ENCODE measurements around the gene RAB8A. TPM values are rescaled to one million over a fixed set of nuclear protein-coding genes. Genes with fewer than 3 reads are reported as not detected.

RAB8A gene
- total RNA-seq, 2 experiments from 2014 or later: 226 to 255 TPM

- CTCF ChIA-PET: interaction anchor here (1.2 kb wide), 1 partner anchor 22 kb away, joined by 4 read pairs; the partner anchor contains the start of gene HSH2D
- POLR2A ChIA-PET: no interaction called here
Measured at GRCh38 chr19:16121967-16122366, 10.3 kb downstream of the RAB8A start.

- ChIA-PET POLR2A (no interaction called here), CTCF (no interaction called here)
Measured at GRCh38 chr19:16124953-16125352, 13.3 kb downstream of the RAB8A start.

- ChIA-PET CTCF (interaction anchor here (1.2 kb wide), 1 partner anchor 56 kb away, joined by 3 read pairs; no protein-coding TSS in a partner anchor), POLR2A (no interaction called here)
Measured at GRCh38 chr19:16125737-16126495, 14.2 kb downstream of the RAB8A start.

GRCh38 chr19:16127080-16127479, 15.4 kb downstream of the RAB8A start:
- CTCF ChIA-PET: interaction anchor here (1.2 kb wide), 1 partner anchor 55 kb away, joined by 3 read pairs; no protein-coding TSS in a partner anchor
- POLR2A ChIA-PET: no interaction called here

GRCh38 chr19:16127776-16128371, 16.2 kb downstream of the RAB8A start:
- CTCF ChIA-PET: interaction anchor here (1.0 kb wide), 1 partner anchor 65 kb away, joined by 3 read pairs; no protein-coding TSS in a partner anchor
- POLR2A ChIA-PET: interaction anchor here (0.6 kb wide), 1 partner anchor 10 kb away, joined by 3 read pairs; no protein-coding TSS in a partner anchor

GRCh38 chr19:16131648-16132047, 20.0 kb downstream of the RAB8A start:
- CTCF ChIA-PET: no interaction called here
- POLR2A ChIA-PET: no interaction called here

GRCh38 chr19:16133818-16134217, 22.1 kb downstream of the RAB8A start:
- ChIA-PET CTCF (no interaction called here), POLR2A (interaction anchor here (1.5 kb wide), 1 partner anchor 10 kb away, joined by 3 read pairs; the partner anchor contains the start of gene HSH2D)

GRCh38 chr19:16134510-16134909, 22.8 kb downstream of the RAB8A start:
- POLR2A ChIA-PET: interaction anchor here (0.6 to 1.5 kb wide), 2 partner anchors 9 to 667 kb away, joined by 3 read pairs; partner anchors contain the start of gene HSH2D
- CTCF ChIA-PET: no interaction called here

GRCh38 chr19:16135430-16136127, 23.9 kb downstream of the RAB8A start:
- ChIA-PET CTCF (no interaction called here), POLR2A (no interaction called here)

- ChIA-PET CTCF (no interaction called here), POLR2A (interaction anchor here (0.6 kb wide), 1 partner anchor 241 kb away, joined by 7 read pairs; no protein-coding TSS in a partner anchor)
Measured at GRCh38 chr19:16136185-16136999, 24.7 kb downstream of the RAB8A start.

- POLR2A ChIA-PET: no interaction called here
- CTCF ChIA-PET: interaction anchor here (1.0 to 1.2 kb wide), 2 partner anchors 11 to 29 kb away, joined by 3 read pairs; no protein-coding TSS in a partner anchor
Measured at GRCh38 chr19:16139752-16140151, 28.1 kb downstream of the RAB8A start.

GRCh38 chr19:16141043-16141442, 29.4 kb downstream of the RAB8A start:
- POLR2A ChIA-PET: no interaction called here
- CTCF ChIA-PET: interaction anchor here (1.1 kb wide), 1 partner anchor 63 kb away, joined by 3 read pairs; no protein-coding TSS in a partner anchor

GRCh38 chr19:16142032-16142580, 30.4 kb downstream of the RAB8A start:
- ChIA-PET CTCF (interaction anchor here (1.1 to 2.3 kb wide), 2 partner anchors 64 to 100 kb away, joined by 3 to 9 read pairs; no protein-coding TSS in a partner anchor), POLR2A (no interaction called here)

GRCh38 chr19:16143399-16144215, 31.9 kb downstream of the RAB8A start, which contains the start of gene HSH2D:
Gene HSH2D (plus strand): TSS chr19:16143685. CDS start chr19:16148751, 5,066 bp downstream.
- ChIA-PET CTCF (interaction anchor here (0.8 to 2.3 kb wide), 8 partner anchors 20 to 102 kb away, joined by 3 to 9 read pairs (median 3); partner anchors contain the start of gene FAM32A), POLR2A (interaction anchor here (0.7 to 2.1 kb wide), 4 partner anchors 10 to 73 kb away, joined by 3 to 7 read pairs (median 4); no protein-coding TSS in a partner anchor)

GRCh38 chr19:16144216-16144581, 32.5 kb downstream of the RAB8A start:
- CTCF ChIA-PET: interaction anchor here (0.8 to 2.3 kb wide), 9 partner anchors 20 to 102 kb away, joined by 3 to 9 read pairs (median 3); partner anchors contain the start of gene FAM32A
- POLR2A ChIA-PET: interaction anchor here (0.7 to 2.1 kb wide), 4 partner anchors 10 to 74 kb away, joined by 3 to 7 read pairs (median 4); no protein-coding TSS in a partner anchor

- CTCF ChIA-PET: no interaction called here
- POLR2A ChIA-PET: no interaction called here
Measured at GRCh38 chr19:16146112-16146511, 34.4 kb downstream of the RAB8A start.

GRCh38 chr19:16148443-16149229, 36.9 kb downstream of the RAB8A start:
- CTCF ChIA-PET: interaction anchor here (1.0 kb wide), 1 partner anchor 34 kb away, joined by 4 read pairs; no protein-coding TSS in a partner anchor
- POLR2A ChIA-PET: interaction anchor here (0.6 kb wide), 1 partner anchor 39 kb away, joined by 3 read pairs; no protein-coding TSS in a partner anchor
